ENCODE results near the gene GANAB.
"Not testable (repeated sequence)": the region's sequence is repeated elsewhere in the genome, so short reads cannot be mapped to it uniquely, and the experiment has no call there.

GANAB gene

DNA sequence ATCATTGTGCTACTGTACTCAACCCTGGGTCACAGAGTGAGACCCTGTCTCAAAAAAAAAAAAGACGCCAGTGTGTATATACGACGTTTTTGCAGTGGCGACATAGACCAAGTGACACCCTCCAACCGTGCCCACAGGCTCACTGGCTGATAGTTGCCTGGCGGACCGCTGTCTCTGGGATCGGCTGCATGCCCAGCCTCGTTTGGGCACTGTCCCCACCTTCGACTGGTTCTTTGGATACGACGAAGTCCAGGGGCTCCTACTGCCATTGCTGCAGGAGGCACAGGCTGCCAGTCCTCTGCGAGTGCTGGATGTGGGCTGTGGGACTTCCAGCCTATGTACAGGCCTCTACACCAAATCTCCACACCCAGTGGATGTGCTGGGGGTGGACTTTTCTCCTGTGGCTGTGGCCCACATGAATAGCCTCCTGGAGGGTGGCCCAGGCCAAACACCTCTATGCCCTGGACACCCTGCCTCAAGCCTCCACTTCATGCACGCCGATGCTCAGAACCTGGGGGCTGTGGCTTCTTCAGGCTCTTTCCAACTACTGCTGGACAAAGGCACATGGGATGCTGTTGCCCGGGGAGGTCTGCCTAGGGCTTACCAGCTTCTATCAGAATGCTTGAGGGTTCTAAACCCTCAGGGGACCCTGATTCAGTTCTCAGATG lies 20.0 kb upstream of the GANAB start:
- no peak for DNase-seq

DNA sequence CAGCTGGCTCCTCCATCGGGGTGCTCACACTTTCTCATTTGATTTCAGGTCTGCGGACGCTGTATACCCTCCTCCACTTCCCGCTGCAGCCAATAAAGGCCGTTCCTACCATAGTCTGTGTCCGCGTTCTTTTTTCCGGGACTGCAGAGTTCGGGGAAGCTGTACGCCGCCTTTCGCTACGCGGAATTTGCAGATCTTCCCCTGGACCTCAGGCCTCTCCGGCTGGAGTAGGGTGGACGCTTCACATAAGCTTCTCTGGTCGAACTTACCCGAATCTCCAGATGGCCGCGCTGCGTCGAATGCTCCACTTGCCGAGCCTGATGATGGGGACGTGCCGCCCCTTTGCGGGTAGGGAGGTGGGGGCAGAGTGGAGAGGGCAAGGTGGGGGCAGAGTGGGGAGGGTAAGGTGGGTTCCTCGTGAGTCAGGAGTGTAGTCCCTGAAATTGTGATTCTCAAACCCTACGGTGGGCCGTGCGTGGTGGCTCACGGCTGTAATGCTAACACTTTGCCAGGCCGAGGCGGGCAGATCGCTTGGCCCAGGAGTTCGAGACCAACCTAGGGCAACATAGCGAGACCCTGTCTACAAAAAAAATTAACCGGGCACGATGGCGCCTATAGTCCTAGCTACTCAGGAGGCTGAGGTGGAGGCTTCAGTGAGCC lies 19.3 kb upstream of the GANAB start:
- DNase-seq = peak; percentile 65

DNA sequence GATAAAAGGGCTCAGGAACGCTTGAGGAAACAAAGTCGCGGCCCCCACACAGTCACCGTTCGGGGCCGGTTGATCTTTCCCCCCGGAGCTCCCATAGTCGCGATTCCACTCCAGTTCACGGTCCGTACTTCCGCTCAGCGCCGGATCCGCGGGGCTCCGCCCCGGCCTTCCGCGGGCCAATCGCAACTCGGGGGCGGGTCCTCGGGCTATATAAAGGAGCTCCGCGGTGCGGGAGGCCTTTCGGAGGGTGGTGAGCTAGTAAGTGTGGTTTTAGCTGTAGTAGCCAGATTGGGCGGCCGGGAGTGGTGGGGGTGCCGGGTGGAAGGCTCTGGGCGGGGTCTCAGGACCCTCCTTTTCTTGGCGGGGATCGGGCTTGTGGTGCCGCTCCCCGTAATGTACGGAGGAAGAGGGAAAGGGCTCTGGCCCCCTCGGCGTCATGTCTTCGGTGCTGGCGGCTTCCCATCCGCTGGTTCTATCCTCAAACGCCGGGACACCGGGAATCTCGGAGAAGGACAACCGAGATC lies 18.7 kb upstream of the GANAB start, which contains the start of the genes C11orf98 and CSKMT:
TSS of gene C11orf98 (minus strand) at position 136 of the 524 bp plus-strand sequence. CDS start at position 95, 41 bp downstream.
TSS of gene CSKMT (plus strand) at position 238 of the 524 bp plus-strand sequence. CDS start 568 bp downstream, outside the sequence.
- DNase-seq = peak; percentile 95

DNA sequence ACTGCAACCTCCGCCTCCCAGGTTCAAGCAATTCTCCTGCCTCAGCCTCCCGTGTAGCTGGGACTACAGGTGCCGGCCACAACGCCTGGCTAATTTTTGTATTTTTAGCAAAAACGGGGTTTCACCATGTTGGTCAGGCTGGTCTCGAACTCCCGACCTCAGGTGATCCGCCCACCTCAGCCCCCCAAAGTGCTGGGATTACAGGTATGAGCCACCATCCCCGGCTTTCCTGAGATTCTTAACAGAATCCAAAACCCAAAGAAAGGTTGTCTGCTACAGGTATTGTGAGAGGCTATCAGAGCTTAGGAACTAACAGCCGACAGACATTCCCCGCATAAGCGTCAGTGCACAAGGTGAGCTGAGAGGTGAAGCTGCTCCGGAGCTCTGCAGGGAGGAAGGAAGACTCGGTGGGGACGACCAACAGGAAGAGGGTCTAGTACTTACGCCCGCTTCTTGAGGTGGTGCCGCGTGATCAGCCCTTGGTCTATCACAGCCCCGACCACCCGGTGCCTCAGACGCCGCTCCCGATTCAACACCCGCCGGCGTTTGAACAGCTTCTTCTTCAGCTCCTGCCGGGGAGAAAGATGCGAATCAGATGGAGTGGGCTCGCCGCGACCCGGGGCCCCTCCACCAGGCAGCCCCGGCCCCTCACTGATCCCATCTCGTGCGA lies 18.1 kb upstream of the GANAB start:
- DNase-seq = peak; percentile 53

DNA sequence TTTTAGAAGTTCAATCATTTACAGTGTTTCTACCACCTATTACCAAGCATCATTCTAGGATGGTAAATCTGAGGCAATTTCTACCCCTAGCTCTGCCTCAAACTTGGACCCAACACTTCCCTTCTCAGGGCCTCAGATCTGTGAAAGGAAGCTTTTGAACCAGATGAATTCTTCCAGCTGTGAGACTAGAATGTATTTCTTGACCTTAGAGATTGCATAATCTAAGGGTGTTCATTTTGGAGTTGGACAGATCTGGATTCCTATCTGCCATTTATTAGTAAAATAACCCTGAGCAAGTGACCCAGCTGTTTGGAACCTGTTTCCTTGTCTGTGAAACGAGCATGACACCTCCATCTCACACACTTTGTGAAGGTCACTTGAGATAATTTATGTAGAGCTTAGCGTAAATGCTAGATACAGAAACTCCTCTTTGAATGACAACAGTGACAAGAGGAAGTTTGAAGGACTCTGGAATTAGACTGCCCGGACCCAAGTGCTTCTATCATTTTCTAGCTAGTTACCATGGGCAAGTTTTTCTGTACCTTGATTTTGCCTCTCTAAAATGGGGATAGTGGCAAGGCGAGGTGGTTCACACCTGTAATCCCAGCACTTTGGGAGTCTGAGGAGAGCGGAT lies 10.5 kb upstream of the GANAB start:
- no peak for DNase-seq

DNA sequence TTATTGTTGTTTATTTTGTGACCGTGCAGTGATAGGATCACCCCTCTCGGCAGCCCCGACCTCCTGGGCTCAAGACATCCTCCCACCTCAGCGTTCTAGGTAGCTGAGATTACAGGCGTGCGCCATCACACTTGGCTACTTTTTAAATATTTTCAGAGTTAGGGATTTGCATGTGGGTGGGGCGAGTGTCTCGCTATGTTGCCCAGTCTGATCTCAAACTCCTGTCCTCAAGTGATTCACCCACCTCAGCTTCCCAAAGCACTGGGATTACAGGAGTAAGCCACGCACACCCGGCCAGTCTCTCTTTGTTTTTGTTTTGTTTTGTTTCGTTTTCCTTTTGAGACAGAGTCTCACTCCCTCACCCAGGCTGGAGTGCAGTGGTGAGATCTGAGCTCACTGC lies 7.9 kb upstream of the GANAB start:
- no peak for DNase-seq

DNA sequence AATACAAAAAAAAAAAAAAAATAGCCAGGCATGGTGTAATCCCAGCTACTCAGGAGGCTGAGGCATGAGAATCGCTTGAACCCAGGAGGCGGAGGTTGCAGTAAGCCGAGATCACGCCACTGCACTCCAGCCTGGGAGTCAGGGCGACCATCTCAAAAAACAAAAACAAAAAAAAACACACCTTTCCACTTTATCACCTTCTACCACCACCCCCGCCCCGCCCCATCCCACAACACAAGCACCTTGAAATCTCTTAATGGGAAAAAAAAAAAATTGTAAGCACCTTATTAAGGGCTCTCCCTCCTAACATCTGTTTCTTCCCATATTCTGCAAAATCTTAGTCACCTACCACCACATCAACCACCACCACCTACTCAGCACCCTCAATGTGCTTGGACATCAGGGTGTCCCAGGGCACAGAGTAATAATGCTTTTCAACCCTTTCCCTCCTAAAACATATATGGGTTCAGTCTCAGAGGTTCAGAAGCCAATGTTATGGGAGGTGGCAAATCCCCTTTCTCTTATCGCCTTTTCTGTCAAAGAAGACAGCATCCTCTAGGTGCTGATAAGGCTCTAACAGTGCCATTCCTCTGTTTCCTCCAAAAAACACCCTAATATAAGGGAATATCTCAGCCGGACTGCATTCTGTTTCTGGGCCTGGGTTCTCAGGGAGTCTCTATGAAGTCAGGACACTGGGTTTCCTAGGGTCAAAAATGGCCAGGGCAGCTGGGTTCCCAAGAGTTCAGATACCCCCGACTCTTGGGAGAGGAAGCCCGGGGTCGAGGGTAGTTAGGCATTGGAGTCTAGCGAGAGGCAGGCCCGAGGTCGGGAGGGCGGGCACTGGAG lies 6.0 kb upstream of the GANAB start:
- no peak for DNase-seq

DNA sequence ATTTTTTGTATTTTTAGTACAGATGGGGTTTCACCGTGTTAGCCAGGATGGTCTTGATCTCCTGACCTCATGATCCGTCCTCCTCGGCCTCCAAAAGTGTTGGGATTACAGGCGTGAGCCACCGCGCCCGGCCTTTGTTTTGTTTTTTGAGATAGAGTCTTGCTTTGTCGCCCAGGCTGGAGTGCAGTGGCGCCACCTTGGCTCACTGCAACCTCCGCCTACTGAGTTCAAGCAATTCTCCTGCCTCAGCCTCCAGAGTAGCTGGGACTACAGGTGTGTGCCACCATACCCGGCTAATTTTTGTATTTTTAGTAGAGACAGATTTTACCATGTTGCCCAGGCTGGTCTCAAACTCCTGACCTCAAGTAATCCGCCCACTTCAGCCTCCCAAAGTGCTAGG lies 3.9 kb upstream of the GANAB start:
- not testable (repeated sequence) for DNase-seq

DNA sequence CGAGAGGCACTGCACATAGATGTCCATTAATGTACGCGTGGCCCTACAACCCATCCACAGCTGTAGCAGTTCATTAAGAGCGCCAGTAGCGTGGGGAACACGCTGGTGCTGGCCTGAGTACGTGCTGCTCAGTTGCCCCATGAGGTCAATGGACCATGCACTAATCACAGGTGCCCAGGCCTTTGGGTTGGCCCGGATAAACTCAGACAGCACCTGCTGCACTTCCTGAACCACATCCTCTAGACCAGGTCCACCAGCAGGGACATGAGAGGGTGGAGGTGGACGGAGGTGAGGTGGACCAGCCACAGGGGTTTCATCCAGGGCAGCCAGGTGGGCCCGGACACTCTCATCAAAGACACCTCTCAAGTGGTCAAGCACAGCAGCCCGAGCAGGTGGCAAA lies 3.1 kb upstream of the GANAB start:
- DNase-seq = no peak

DNA sequence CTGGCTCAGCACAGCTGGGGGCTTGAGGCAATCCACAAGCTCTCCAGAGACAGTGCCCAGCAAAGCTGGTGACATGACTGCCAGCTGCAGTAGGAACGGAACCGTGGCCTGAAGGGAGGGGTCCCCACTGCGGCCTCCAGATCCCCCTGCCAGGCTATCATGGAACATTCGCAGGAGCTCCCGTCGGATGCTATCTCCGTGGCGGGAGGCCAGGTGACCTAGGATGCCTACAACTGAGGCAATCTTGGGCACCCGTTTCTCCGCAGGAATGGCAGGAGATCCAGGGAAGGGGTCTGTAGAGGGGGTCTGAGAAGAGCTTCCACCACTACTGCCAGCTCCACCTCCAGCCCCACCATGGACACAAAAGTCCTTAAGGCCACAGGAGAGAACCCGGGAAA lies 2.6 kb upstream of the GANAB start:
- no peak for DNase-seq

DNA sequence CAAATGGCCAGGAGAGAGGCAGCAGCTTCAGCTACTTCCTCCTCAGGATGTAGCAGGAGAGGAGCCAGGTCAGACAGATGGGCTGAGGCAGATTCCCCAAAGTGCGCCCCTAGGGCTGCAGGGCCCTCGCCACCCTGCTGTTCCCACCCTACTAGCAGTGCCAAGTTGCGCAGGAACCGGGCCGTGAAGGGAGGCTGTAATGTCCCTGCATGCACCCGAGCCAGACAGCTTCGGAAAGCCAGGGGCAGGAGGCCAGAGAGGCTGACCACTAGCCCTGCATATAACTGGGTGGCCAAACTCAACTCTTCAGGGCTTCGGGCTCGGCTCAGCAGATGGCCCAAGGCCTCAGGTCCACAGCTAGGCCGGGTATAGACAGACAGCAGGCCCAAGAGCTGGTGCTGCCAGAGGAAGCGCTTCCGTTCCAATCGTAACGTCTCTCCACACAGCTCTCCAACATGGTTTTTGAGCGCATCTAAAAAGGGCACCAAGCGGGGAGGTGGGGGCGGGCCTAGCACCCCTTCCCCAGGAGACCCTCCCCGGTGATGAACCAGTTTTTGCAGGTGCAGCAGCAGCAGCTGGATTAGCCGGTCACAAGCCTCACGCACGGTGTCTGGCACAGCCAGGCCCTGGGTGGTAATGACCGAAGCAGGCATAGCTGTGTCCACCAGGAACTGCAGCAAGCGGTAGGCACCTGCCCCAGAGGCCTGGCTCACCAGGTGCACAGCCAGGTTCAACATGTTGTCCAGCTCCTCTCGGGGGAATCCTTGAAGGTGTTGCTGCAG lies 2.0 kb upstream of the GANAB start:
- DNase-seq = no peak

DNA sequence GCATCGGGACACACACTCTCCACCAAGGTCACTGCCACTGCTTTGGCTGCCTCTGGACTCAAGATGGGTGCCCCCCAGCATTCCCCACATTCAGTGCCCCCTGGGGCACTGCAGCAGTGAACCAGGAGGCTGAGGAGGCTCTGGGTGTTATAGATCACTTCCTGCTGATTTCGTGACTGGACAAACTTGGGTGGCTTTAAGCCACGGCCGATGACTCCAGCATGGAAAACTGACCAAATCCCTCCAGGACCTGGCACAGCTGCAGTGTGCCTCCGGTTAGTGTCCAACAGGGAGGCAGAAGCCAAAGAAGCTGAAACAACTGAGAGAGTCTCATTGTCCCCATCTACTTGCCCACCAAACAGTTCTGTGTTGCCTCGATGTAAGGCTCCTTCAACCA lies 1.2 kb upstream of the GANAB start:
- no peak for DNase-seq

DNA sequence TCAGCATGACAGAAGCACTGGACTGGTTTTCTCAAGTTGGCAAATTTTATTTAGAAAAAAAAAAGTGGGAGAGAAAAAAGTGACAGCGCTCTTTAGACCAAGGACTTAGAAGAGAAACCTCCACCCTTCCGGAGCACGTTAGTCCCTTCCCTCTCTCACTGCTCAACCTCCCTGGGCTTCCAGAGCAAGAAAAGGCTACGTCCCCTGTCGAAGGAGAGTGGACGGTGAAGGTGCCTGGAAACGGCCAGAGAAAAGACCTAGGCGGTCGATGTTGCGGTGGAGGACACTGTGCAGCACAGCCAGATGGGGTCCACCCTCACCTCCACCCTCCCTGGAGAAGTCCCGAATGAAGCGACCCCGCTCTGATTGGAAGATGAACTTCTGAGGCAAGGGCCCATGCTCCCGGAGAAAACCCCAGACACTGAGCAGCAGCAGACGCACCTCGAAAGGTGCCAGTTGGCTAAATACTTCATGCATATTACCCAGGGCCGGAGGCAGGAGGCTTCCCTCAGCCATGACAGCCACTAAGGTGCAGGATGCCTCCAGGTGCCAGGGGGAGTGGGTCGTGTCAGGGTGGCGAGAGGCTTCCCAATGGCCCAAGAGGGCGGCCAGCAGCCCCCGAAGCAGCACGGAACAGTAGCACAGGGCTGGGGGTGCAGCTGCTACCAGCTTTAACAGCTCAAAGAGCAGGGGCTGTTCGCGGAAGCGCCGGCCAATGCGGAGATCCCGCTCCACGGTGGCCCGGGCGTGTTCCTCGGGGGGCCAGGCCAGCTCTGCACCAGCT lies 604 bp upstream of the GANAB start:
- DNase-seq = no peak

DNA sequence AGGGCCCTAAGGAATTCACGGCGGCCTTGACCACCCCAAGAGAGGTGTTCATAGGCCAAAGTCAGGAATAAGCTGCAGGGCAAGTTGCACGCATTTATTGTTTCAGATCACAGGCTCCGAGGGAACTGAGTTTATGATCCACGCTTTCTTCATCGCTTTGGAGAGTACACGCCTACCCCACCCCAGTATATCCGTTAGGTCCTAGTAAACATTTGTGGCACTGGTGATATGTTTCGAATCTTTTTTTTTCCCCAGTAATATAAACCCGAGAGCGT lies 805 bp downstream of the GANAB start:
- DNase-seq = no peak

DNA sequence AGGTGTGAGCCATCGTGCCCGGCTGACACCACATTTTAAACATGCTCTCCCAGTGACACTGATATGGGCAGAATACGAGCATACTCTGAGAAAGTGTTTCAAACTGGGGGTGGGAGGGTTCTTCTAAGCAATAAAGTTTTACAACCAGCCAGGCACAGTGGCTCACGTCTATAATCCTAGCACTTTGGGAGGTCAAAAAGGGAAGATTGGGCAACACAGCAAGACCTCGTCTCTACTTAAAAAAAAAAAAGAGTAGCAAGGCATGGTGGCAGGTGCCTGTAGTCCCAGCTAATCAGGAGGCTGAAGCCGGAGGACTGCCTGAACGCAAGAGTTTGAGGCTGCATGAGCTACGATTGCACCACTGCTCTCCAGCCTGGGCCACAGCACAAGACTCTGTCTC lies 2.2 kb downstream of the GANAB start:
- DNase-seq = no peak

DNA sequence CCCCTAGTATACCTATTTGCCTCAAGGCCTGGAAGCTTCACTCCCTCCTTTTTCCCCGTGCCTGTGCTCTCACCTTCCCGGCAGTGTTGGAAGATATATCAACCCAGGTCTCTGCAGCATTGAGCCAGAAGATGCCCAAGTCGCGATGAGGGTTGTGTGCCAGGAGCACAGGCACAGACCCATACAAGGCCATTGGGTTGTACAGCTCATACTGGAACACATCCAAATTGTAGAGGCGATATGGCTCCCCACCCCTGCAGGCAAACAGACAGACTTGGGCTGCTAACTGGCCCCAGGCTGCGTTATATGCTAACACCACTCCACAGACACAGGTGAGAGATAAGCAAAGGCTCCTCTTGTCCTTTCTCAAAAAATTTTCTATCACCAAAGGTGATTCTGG lies 13.9 kb downstream of the GANAB start:
- DNase-seq = no peak

DNA sequence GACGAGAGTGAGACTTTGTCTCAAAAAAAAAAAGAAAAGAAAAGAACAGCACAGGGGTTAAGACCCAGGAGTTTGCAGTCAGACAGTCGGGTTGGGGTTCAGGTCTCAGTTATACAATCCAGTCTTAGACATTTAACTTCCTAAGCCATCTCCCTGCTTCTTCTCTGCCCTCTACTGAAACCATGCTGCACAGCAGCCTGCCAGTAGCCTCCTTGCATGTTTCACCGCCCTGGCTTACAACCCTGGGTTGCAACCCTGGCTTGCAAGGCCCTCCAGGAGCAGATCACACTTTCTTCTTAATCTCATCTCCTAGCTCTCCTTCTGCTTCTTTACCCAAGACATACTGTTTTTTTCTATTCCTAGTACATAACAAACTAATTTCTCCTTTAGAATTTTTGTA lies 18.7 kb downstream of the GANAB start:
- DNase-seq = no peak

DNA sequence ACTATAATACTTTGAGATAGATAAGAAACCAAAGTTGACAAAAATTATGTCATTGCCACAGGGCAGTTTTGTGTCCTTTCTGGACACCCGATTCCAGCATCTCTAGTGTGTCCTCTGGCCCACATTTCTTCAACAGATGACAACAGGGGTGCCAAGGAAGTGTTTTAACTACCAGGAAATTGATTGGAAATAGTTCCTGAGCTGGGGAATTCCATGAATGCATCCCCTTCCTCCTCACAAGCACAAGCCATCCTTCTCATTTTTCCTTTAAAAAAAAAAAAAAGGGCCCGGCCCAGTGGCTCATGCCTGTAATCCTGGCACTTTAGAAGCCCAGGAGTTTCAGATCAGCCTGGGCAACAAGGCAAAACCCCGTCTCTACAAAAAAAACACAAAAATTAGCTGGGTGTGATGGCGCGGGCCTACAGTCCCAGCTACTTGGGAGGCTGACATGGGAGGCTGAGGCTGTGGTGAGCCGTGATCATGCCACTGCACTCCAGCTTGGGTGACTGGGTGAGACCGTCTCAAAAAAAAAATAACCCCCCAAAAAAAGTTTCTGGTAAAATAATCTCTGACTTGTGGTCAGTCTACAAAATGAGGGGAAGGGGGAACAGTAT lies 23.8 kb downstream of the GANAB start:
- no peak for DNase-seq

DNA sequence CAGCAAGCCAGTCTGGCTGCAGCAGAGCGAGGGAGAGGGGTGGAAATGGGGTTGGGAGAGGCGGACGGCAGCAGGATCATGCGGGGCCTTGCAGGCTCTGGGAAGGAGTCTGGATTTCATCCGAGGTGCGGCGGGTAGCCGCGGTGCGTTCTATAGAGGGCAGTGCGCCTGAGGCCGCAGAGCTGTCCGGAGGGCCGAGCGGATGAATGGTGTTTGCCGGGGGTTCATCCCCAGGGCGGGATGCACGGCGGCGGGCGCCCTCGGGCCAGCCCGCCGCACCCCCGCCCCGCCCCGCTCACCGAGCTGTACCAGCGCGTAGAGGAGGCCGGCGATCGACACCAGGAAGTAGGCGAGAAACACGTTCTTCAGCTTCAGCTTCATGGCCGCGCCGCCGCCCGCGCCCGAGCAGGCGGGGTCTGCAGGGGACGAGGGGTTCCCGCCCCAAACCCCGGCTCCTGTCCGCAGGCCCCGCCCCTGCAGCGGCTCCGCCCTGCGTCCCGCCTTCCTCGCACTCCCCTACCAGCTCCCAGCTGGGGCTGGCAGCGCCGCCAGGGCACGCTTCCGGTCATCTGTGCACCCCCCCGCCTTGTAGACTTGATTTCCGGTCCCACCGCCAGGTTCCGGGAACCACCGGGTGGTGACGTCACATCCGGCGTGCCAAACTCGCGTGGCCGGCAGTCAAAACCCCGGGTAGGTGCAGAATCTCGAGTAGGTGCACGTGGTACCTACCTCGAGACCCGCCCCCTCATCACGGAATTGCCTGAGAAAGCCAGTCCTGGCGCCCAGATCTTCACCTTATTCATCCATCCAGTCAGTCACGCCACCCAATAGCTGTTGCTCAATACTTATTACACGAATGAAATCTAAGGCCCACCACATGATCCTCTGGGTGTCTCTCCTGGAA lies 24.6 kb downstream of the GANAB start, which contains the start of gene B3GAT3:
TSS of gene B3GAT3 (minus strand) at position 420 of the 904 bp plus-strand sequence. CDS start at position 381, 39 bp downstream.
- DNase-seq = peak; percentile 95
